Transverse colon (tissue), 4 donors: Measurements from ENCODE around the gene HOXB1. TPM values are rescaled to one million over a fixed set of nuclear protein-coding genes. Genes with fewer than 3 reads are reported as not detected.
"Not testable (repeated sequence)": the region's sequence is repeated elsewhere in the genome, so short reads cannot be mapped to it uniquely, and the experiment has no call there.

Source experiments
- DNase-seq: peaks from one replicate; pipeline ENCODE4 v3.0.0-alpha.2; 2019
- H3K27ac ChIP-seq, 4 donors: fragments of 200-600 bp; sonication (generic); 2 replicates each; pipeline ENCODE4 v1.5.1; 2016 to 2018; ENCODE audit warnings: inconsistent platforms in 4 of 4
- H3K27me3 ChIP-seq: fragments of 200-600 bp; sonication (generic); 2 replicates; pipeline ENCODE4 v1.5.1; 2017; ENCODE audit warnings: inconsistent platforms
- H3K36me3 ChIP-seq, 4 donors: fragments of 200-600 bp; sonication (generic); 2 replicates each; pipeline ENCODE4 v1.5.1; 2017 to 2019; ENCODE audit warnings: inconsistent platforms in 4 of 4
- H3K4me1 ChIP-seq, 4 donors: fragments of 200-600 bp; sonication (generic); 2 replicates each; pipeline ENCODE4 v1.5.1; 2017 to 2020; ENCODE audit warnings: inconsistent platforms in 4 of 4
- H3K4me3 ChIP-seq, 4 donors: fragments of 200-600 bp; sonication (generic); 1 replicate in 1 of 4; 2 replicates in 3 of 4; pipeline versions ENCODE4 v1.5.1 to v1.6.1; 2017 to 2019; ENCODE audit warnings: inconsistent platforms in 4 of 4
- H3K9me3 ChIP-seq, 2 donors: fragments of 200-600 bp; sonication (generic); 2 replicates each; pipeline ENCODE4 v1.5.1; 2017 to 2019; ENCODE audit warnings: inconsistent platforms in 2 of 2
- CTCF ChIP-seq, 5 experiments: fragments of 200-600 bp in 3 of 5; fragments of 450-650 bp in 2 of 5; sonication (generic) in 3 of 5; IDR thresholded peaks; 1 replicate in 2 of 5; 2 replicates in 3 of 5; pipeline ENCODE4 v1.5.1; 2016 to 2017; ENCODE audit warnings: antibody characterized with exemption in 5 of 5, inconsistent platforms in 3 of 5, mild to moderate bottlenecking in 2 of 5, moderate library complexity in 1 of 5
- EP300 ChIP-seq: sonication (generic); formaldehyde crosslinking; IDR thresholded peaks from one replicate; pipeline ENCODE4 v1.6.1; 2017; ENCODE audit warnings: antibody characterized with exemption, low read depth
- POLR2A ChIP-seq: fragments of 450-650 bp; IDR thresholded peaks from one replicate; pipeline ENCODE4 v1.6.1; 2016; ENCODE audit warnings: antibody characterized with exemption, mild to moderate bottlenecking, moderate library complexity
- POLR2AphosphoS5 ChIP-seq, 3 donors: sonication (generic); formaldehyde crosslinking; IDR thresholded peaks; one replicate each; pipeline ENCODE4 v1.6.1; 2016; ENCODE audit warnings: antibody characterized with exemption in 3 of 3
- WGBS, 2 donors: methylation state at CpG; one replicate each; pipeline ENCODE4 v1.1.5; 2018; ENCODE audit warnings: low coverage in 1 of 2; 5-methylcytosine and 5-hydroxymethylcytosine counted together
- in situ Hi-C, 4 donors: fragments of 200-750 bp; cut with MboI; loops; one replicate each; pipeline versions ENCODE4 v1.15.0 to v1.15.1; 2017; ENCODE audit warnings: low sequenced_read_pairs in 3 of 4, low pct_ligation_motif_present in 1 of 4, low pct_unique_long_range_greater_than_20kb in 1 of 4
- intact Hi-C: fragments of 100-400 bp; cut with DNase I; formaldehyde crosslinking; loops from one replicate; pipeline ENCODE4 v1.15.1; 2023; ENCODE audit warnings: low total_unique reads
- total RNA-seq, 4 donors: library from RNA; depleted of rRNA; stranded (reverse); fragments of >200 nt; gene quantifications; one replicate each; pipeline ENCODE4 v1.1.0, GENCODE V29; 2016

Gene HOXB1
- total RNA-seq, 4 donors from 2014 or later: not detected

- no peak for DNase-seq
- Histone ChIP-seq H3K27ac (no peak overlapping the region), H3K36me3 (no peaks in the 10 kb centered on the region), H3K4me3 (no peak overlapping the region), H3K4me1 (peaks cover 0 to 7% (median 0%) of the 10 kb centered on the region in 4 donors), H3K27me3 (peaks cover 6% of the 10 kb centered on the region), H3K9me3 (no peaks in the 10 kb centered on the region)
- WGBS, 2 donors: 94% methylated on average over 3 of the region's 3 CpGs
- TF ChIP-seq CTCF (IDR thresholded peaks at IDR 0.05) (no peak), POLR2A (no peak), EP300 (no peak), POLR2AphosphoS5 (IDR thresholded peaks at IDR 0.05) (no peak)
- in situ Hi-C loops: no loop called here
- intact Hi-C loops: no loop called here
Observed at GRCh38 chr17:48537316-48537715, 6.5 kb upstream of the HOXB1 start.

DNA sequence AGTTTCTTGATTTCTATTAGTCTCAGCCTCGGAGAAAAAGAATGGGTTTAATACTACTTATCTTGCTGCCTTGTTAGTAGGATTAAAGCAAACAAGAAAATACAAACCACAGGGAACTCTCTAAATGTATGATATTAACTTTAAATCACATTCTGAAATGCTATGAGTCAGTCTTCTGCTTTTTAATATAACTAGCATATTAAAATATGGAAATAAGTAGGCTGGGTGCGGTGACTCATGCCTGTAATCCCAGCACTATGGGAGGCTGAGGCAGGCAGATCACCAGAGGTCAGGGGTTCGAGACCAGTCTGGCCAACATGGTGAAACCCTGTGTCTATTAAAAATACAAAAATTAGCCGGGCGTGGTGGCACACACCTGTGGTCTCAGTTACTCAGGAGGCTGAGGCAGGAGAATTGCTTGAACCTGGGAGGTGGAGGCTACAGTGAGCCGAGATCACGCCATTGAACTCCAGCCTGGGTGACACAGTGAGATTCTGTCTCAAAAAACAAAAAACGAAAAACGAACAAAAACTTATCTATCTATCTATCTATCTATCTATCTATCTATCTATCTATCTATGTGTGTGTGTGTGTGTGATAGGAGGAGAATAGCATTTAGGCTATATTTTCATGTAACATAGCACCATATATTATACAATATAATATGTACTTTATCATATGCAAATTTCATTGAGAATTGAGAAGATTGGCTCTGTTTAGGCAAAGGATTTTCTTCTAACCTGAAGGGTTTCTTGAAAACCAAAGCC, 5.2 kb upstream of the HOXB1 start:
- H3K36me3 ChIP-seq, H3K9me3 ChIP-seq, H3K4me1 ChIP-seq, H3K27me3 ChIP-seq, H3K4me3 ChIP-seq, H3K27ac ChIP-seq, intact Hi-C loops, DNase-seq, in situ Hi-C loops: not testable (repeated sequence)
- 90 to 95% methylated on average over 4 to 9 of the region's 9 CpGs for WGBS, 2 donors

- Histone ChIP-seq H3K9me3 (no peaks in the 10 kb centered on the region), H3K4me1 (peaks cover 0 to 2% (median 0%) of the 10 kb centered on the region in 4 donors), H3K36me3 (no peaks in the 10 kb centered on the region), H3K4me3 (no peak overlapping the region), H3K27ac (no peak overlapping the region), H3K27me3 (peaks cover 13% of the 10 kb centered on the region)
- DNase-seq: no peak
- in situ Hi-C loops (no loop called here), intact Hi-C loops (no loop called here)
- no peak for TF ChIP-seq EP300
- 74 to 88% methylated on average over 7 to 8 of the region's 8 CpGs for WGBS, 2 donors
Observed at GRCh38 chr17:48532261-48532660, 1.4 kb upstream of the HOXB1 start.

DNA sequence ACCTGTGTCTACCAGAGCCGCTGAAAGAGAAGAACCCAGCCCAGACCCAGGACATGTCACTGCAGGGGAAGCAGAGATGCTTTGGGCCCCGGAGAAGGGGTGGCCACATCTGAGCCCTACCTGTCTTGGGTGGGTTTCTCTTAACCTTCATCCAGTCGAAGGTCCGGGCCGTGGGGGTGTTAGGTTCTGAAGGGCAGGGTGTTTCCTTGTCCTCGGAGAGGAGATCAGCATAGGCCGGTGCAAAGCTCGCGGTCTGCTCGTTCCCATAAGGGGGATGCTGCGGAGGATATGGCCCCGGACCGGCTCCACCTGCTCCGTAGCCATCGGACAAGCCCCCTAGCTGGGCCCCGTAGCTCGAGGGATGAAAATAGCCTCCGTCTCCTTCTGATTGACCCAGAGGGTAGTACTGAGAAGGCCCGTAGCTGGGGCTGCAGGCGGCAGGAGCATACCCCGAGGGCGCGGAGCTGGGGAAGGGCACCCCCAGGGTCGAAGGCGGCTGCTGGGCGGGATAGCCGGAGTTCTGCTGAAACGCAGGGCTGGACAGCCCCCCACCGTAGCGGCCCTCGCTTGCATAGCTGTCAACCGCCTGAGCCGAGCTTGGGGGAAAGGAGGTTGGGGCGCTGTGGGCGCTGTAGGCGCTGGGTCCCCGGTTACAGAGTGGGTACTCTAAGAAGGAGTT, 464 bp downstream of the HOXB1 start:
- H3K9me3 ChIP-seq: no peaks in the 10 kb centered on the region
- WGBS, 2 donors: 94% methylated on average over 37 of the region's 37 CpGs; no CpG with 5 or more reads in 1 of the 2 donors
- in situ Hi-C loops: no loop called here
- TF ChIP-seq EP300 (no peak), CTCF (IDR thresholded peaks at IDR 0.05) (no peak), POLR2AphosphoS5 (IDR thresholded peaks at IDR 0.05) (no peak), POLR2A (no peak)
- H3K4me1 ChIP-seq: peaks cover 0 to 8% (median 0%) of the 10 kb centered on the region in 4 donors
- H3K27ac ChIP-seq: no peak overlapping the region
- intact Hi-C loops: no loop called here
- H3K4me3 ChIP-seq: no peak overlapping the region
- DNase-seq: no peak
- peaks cover 32% of the 10 kb centered on the region for H3K27me3 ChIP-seq
- no peaks in the 10 kb centered on the region for H3K36me3 ChIP-seq

GRCh38 chr17:48529683-48530009, 1.2 kb downstream of the HOXB1 start:
- Histone ChIP-seq H3K36me3 (no peaks in the 10 kb centered on the region), H3K9me3 (no peaks in the 10 kb centered on the region), H3K4me1 (peaks cover 0 to 8% (median 0%) of the 10 kb centered on the region in 4 donors), H3K4me3 (no peak overlapping the region), H3K27me3 (peaks cover 38% of the 10 kb centered on the region), H3K27ac (no peak overlapping the region)
- DNase-seq: no peak
- in situ Hi-C loops: no loop called here
- TF ChIP-seq EP300: no peak
- no peak for TF ChIP-seq POLR2AphosphoS5 (IDR thresholded peaks at IDR 0.05)
- no peak for TF ChIP-seq POLR2A
- no peak for TF ChIP-seq CTCF (IDR thresholded peaks at IDR 0.05)
- intact Hi-C loops: no loop called here
- 86 to 94% methylated on average over 9 to 11 of the region's 11 CpGs for WGBS, 2 donors
